ENCODE results near the gene CDC16.
A peak's percentile ranks its signal among the peaks of the same experiment; 100 is the strongest.
"Not testable (repeated sequence)": the region's sequence is repeated elsewhere in the genome, so short reads cannot be mapped to it uniquely, and the experiment has no call there.

CDC16 gene

GRCh38 chr13:114227528-114227927, 7.2 kb upstream of the CDC16 start:
- no peak for DNase-seq (ENCODE audit: low read depth in 2 of 2)

- DNase-seq (ENCODE audit: low read depth in 2 of 2), result no peak
Measured at GRCh38 chr13:114228176-114228575, 6.5 kb upstream of the CDC16 start.

GRCh38 chr13:114229506-114229905, 5.2 kb upstream of the CDC16 start:
- no peak for DNase-seq (ENCODE audit: low read depth in 2 of 2)

GRCh38 chr13:114230117-114230516, 4.6 kb upstream of the CDC16 start:
- DNase-seq (ENCODE audit: low read depth in 2 of 2), result no peak

- no peak for DNase-seq (ENCODE audit: low read depth in 2 of 2)
Measured at GRCh38 chr13:114230575-114230974, 4.1 kb upstream of the CDC16 start.

- no peak for DNase-seq (ENCODE audit: low read depth in 2 of 2)
Measured at GRCh38 chr13:114231886-114232285, 2.8 kb upstream of the CDC16 start.

- no peak for DNase-seq (ENCODE audit: low read depth in 2 of 2)
Measured at GRCh38 chr13:114234266-114234644, 442 bp upstream of the CDC16 start.

- no peak for DNase-seq (ENCODE audit: low read depth in 2 of 2)
Measured at GRCh38 chr13:114235697-114236096, 1.0 kb downstream of the CDC16 start.

GRCh38 chr13:114236227-114236626, 1.5 kb downstream of the CDC16 start:
- DNase-seq (ENCODE audit: low read depth in 2 of 2), result no peak

GRCh38 chr13:114237415-114238112, 2.9 kb downstream of the CDC16 start:
- no peak for DNase-seq (ENCODE audit: low read depth in 2 of 2)

GRCh38 chr13:114241918-114242317, 7.2 kb downstream of the CDC16 start:
- no peak for DNase-seq (ENCODE audit: low read depth in 2 of 2)

- DNase-seq (ENCODE audit: low read depth in 2 of 2), result no peak
Measured at GRCh38 chr13:114243971-114244370, 9.3 kb downstream of the CDC16 start.

- DNase-seq (ENCODE audit: low read depth in 2 of 2), result no peak
Measured at GRCh38 chr13:114244637-114245036, 9.9 kb downstream of the CDC16 start.

- DNase-seq (ENCODE audit: low read depth in 2 of 2), result peak; percentile 23 to 39
Measured at GRCh38 chr13:114248011-114248410, 13.3 kb downstream of the CDC16 start.

GRCh38 chr13:114249077-114249476, 14.4 kb downstream of the CDC16 start:
- DNase-seq (ENCODE audit: low read depth in 2 of 2), result no peak

GRCh38 chr13:114251639-114252440, 17.1 kb downstream of the CDC16 start:
- not testable (repeated sequence) for DNase-seq (ENCODE audit: low read depth in 2 of 2)

- no peak for DNase-seq (ENCODE audit: low read depth in 2 of 2)
Measured at GRCh38 chr13:114256547-114256946, 21.9 kb downstream of the CDC16 start.

- no peak for DNase-seq (ENCODE audit: low read depth in 2 of 2)
Measured at GRCh38 chr13:114257014-114257413, 22.3 kb downstream of the CDC16 start.

GRCh38 chr13:114258589-114258988, 23.9 kb downstream of the CDC16 start:
- DNase-seq (ENCODE audit: low read depth in 2 of 2), result no peak

- no peak for DNase-seq (ENCODE audit: low read depth in 2 of 2)
Measured at GRCh38 chr13:114259374-114259773, 24.7 kb downstream of the CDC16 start.

- no peak for DNase-seq (ENCODE audit: low read depth in 2 of 2)
Measured at GRCh38 chr13:114259974-114260373, 25.3 kb downstream of the CDC16 start.

- DNase-seq (ENCODE audit: low read depth in 2 of 2), result no peak
Measured at GRCh38 chr13:114260814-114261213, 26.1 kb downstream of the CDC16 start.

GRCh38 chr13:114261328-114261965, 26.8 kb downstream of the CDC16 start:
- no peak for DNase-seq (ENCODE audit: low read depth in 2 of 2)

All from fibroblast of skin of left biceps (primary cell).